T-helper 1 cell treated with Interleukin-12 subunit alpha and Interleukin-12 subunit beta and Interleukin-4 antibody, amounts not matched to agents 30 μg/mL and 1 μg/mL, for 36 hours (primary cell): ENCODE results near the gene KMT5C.
"Not testable (repeated sequence)": the region's sequence is repeated elsewhere in the genome, so short reads cannot be mapped to it uniquely, and the experiment has no call there.

Experiments
- H3K27ac Mint-ChIP-seq: one replicate; pipeline ENCODE4 v1.8.0; 2021; ENCODE audit warnings: mild to moderate bottlenecking, mixed read lengths
- H3K27me3 Mint-ChIP-seq: one replicate; pipeline ENCODE4 v1.8.0; 2021; ENCODE audit warnings: low read depth, mixed read lengths
- H3K36me3 Mint-ChIP-seq: one replicate; pipeline ENCODE4 v1.8.0; 2021; ENCODE audit warnings: low read depth, mixed read lengths
- H3K4me1 Mint-ChIP-seq: one replicate; pipeline ENCODE4 v1.8.0; 2021; ENCODE audit warnings: low read depth, mixed read lengths
- H3K4me3 Mint-ChIP-seq: one replicate; pipeline ENCODE4 v1.8.0; 2021; ENCODE audit warnings: mild to moderate bottlenecking, moderate library complexity, mixed read lengths
- H3K9me3 Mint-ChIP-seq: one replicate; pipeline ENCODE4 v1.8.0; 2021; ENCODE audit warnings: mixed read lengths

Gene KMT5C

DNA sequence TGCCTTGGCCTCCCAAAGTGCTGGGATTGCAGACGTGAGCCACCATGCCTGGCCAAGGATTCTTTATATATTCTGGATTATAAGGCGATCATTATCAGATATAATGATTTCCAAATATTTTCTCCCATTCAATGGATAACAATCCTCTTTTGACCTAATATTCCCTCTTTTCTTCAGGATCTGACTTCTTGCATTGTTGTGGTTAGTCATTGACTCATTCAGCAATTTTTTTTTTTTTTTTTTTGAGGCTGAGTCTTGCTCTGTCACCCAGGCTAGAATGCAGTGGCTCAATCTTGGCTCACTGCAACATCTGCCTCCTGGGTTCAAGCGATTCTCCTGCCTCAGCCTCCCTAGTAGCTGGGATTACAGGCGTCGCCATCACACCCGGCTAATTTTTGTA is 9.9 kb upstream of the KMT5C start:
- H3K27me3 Mint-ChIP-seq, H3K4me3 Mint-ChIP-seq, H3K27ac Mint-ChIP-seq, H3K9me3 Mint-ChIP-seq, H3K36me3 Mint-ChIP-seq, H3K4me1 Mint-ChIP-seq: not testable (repeated sequence)

DNA sequence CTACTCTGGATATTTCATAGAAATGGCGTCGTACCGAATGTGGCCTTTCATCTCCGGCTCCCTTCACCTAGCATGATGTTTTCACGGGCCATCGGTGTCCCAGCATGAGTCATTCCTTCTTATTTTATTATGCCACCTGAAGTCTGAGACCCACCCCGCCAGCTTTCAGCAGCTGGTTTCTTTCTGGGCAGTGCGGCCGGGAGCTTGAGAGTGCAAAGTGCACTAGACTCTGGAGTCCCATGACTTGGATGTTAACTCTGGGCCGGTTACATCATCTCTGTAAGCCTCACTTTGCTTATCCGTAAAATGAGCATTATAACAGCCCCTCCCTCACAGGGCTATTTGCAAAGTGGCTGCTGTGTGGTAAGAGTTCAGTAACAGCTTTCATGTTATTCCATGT is 5.8 kb upstream of the KMT5C start:
- no peaks in the 10 kb centered on the region for H3K36me3 Mint-ChIP-seq
- H3K4me3 Mint-ChIP-seq = no peak overlapping the region

GRCh38 chr19:55336101-55336500 is 3.6 kb upstream of the KMT5C start:
- H3K9me3 Mint-ChIP-seq = no peaks in the 10 kb centered on the region
- no peak overlapping the region for H3K27ac Mint-ChIP-seq
- no peaks in the 10 kb centered on the region for H3K36me3 Mint-ChIP-seq
- no peak overlapping the region for H3K4me3 Mint-ChIP-seq
- H3K27me3 Mint-ChIP-seq = peaks cover 11% of the 10 kb centered on the region
- peaks cover 10% of the 10 kb centered on the region for H3K4me1 Mint-ChIP-seq

More for the DNA sequence above, 5.8 kb upstream of the KMT5C start:
- Mint-ChIP-seq H3K27me3 (peaks cover 11% of the 10 kb centered on the region), H3K4me1 (peaks cover 6% of the 10 kb centered on the region), H3K27ac (no peak overlapping the region), H3K9me3 (no peaks in the 10 kb centered on the region)

GRCh38 chr19:55339889-55340783 is 460 bp downstream of the KMT5C start:
- H3K27ac Mint-ChIP-seq = peak overlapping the region; percentile 95
- no peaks in the 10 kb centered on the region for H3K9me3 Mint-ChIP-seq
- H3K4me3 Mint-ChIP-seq = peak overlapping the region; percentile 94
- peaks cover 14% of the 10 kb centered on the region for H3K4me1 Mint-ChIP-seq
- peaks cover 5% of the 10 kb centered on the region for H3K36me3 Mint-ChIP-seq
- H3K27me3 Mint-ChIP-seq = peaks cover 11% of the 10 kb centered on the region

- Mint-ChIP-seq H3K9me3 (no peaks in the 10 kb centered on the region), H3K27me3 (peaks cover 11% of the 10 kb centered on the region), H3K27ac (peak overlapping the region; percentile 86), H3K4me3 (peak overlapping the region; percentile 87), H3K4me1 (peaks cover 14% of the 10 kb centered on the region), H3K36me3 (peaks cover 5% of the 10 kb centered on the region)
These were observed 1.1 kb downstream of the KMT5C start for GRCh38 chr19:55340784-55341147.

DNA sequence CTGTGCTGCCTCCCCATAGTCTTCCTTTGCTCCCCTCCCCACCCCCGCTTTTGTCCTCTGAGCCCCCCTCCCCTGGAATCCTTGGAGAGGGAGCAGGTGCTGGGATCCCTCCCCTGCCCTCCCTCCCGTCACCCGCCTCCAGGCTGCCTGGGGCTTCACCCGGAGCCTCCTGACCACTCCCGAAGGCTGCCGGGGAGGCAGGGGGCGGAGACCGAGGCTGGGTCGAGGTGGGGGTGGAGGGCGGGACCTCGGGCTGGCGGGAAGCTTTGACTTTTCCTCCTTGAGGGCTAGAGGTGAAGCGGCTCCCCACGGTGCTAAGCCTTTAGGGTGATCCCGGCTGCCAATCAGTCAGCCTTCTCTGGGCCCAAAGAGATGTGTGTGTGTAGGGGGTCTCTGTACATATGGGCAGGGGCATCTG is 1.5 kb downstream of the KMT5C start:
- Mint-ChIP-seq H3K4me1 (peaks cover 14% of the 10 kb centered on the region), H3K9me3 (no peaks in the 10 kb centered on the region), H3K27me3 (peaks cover 11% of the 10 kb centered on the region), H3K4me3 (peak overlapping the region; percentile 87), H3K36me3 (peaks cover 5% of the 10 kb centered on the region), H3K27ac (peak overlapping the region; percentile 86)

GRCh38 chr19:55341595-55342531 is 2.2 kb downstream of the KMT5C start:
- Mint-ChIP-seq H3K9me3 (no peaks in the 10 kb centered on the region), H3K27me3 (peaks cover 7% of the 10 kb centered on the region), H3K36me3 (peaks cover 5% of the 10 kb centered on the region), H3K4me1 (peaks cover 14% of the 10 kb centered on the region), H3K4me3 (peak overlapping the region; percentile 58), H3K27ac (peak overlapping the region; percentile 53)

- Mint-ChIP-seq H3K27me3 (no peaks in the 10 kb centered on the region), H3K4me3 (no peak overlapping the region), H3K27ac (no peak overlapping the region), H3K36me3 (peaks cover 5% of the 10 kb centered on the region), H3K4me1 (peaks cover 7% of the 10 kb centered on the region), H3K9me3 (no peaks in the 10 kb centered on the region)
These were observed 4.8 kb downstream of the KMT5C start for GRCh38 chr19:55344444-55344843.

GRCh38 chr19:55345101-55345817 is 5.6 kb downstream of the KMT5C start:
- no peak overlapping the region for H3K4me3 Mint-ChIP-seq
- no peaks in the 10 kb centered on the region for H3K27me3 Mint-ChIP-seq
- peaks cover 5% of the 10 kb centered on the region for H3K36me3 Mint-ChIP-seq
- no peaks in the 10 kb centered on the region for H3K9me3 Mint-ChIP-seq
- H3K4me1 Mint-ChIP-seq = peaks cover 7% of the 10 kb centered on the region
- H3K27ac Mint-ChIP-seq = no peak overlapping the region

- Mint-ChIP-seq H3K36me3 (peaks cover 5% of the 10 kb centered on the region), H3K4me3 (no peak overlapping the region), H3K9me3 (no peaks in the 10 kb centered on the region), H3K4me1 (peaks cover 4% of the 10 kb centered on the region), H3K27me3 (peaks cover 3% of the 10 kb centered on the region), H3K27ac (no peak overlapping the region)
These were observed 6.4 kb downstream of the KMT5C start for GRCh38 chr19:55345818-55346724.

DNA sequence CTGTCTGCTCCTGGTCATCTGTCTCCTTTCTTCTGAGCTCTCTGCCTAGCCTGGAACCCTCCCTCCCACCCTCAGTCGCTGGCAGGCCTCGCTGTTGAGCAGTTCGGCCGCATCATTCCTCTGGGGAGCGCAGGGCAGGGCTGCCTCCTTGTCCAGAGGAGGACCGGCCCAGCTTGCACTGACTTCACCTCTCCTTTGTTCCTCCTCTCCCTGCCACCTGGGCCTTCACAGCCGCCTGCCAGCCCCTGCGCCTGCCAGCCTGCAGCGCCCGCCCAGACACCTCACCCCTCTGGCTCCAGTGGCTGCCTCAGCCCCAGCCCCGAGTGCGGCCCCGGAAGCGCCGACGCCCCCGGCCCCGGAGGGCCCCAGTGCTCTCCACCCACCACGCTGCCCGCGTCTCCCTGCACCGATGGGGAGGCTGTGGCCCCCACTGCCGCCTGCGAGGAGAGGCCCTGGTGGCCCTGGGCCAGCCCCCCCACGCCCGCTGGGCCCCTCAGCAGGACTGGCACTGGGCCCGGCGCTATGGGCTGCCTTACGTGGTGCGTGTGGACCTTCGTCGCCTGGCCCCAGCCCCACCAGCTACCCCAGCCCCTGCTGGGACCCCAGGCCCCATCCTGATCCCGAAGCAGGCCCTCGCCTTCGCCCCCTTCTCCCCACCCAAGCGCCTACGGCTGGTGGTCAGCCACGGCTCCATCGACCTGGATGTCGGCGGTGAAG is 7.2 kb downstream of the KMT5C start:
- Mint-ChIP-seq H3K4me3 (no peak overlapping the region), H3K27me3 (peaks cover 11% of the 10 kb centered on the region), H3K36me3 (peaks cover 5% of the 10 kb centered on the region), H3K4me1 (peaks cover 3% of the 10 kb centered on the region), H3K27ac (no peak overlapping the region), H3K9me3 (no peaks in the 10 kb centered on the region)

DNA sequence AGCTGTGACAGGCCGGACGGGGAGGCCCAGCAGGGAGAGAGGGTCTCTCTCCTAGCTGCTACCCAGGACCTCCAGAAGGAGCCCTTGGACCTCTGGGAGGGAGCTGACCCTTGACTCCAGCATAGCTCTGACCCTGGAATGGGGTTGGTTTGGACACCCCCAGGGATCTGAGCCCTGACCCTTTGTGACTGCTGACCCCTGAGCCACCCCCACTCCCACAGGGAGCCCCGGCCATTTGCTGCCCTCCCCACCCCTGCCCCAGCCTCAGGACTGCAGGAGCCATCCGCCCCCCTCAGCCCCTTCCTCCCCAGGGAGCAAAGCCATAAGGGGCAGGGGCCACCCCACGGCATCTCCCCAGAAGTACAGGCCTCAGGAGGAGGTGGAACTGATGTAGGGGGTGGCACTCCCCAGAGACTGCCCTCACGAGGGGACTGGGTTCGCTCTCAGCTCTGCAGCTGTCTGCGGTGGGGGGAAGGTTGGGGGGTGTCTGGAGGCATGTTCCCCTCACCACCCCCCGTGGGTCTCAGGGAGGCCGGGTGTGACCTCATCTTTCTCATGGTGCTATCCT is 7.8 kb downstream of the KMT5C start:
- Mint-ChIP-seq H3K4me1 (peaks cover 5% of the 10 kb centered on the region), H3K27ac (no peak overlapping the region), H3K9me3 (no peaks in the 10 kb centered on the region), H3K4me3 (no peak overlapping the region), H3K36me3 (peaks cover 5% of the 10 kb centered on the region), H3K27me3 (peaks cover 17% of the 10 kb centered on the region)
